Retinal pigment epithelial cell (primary cell): ENCODE data around the gene RFTN1.

Experiments
- DNase-seq: peaks from one replicate; pipeline ENCODE4 v3.0.0-alpha.2; 2010; ENCODE audit warnings: low read depth
- H3K4me3 ChIP-seq: 2 replicates; pipeline ENCODE4 v1.5.1; 2011; ENCODE audit warnings: mild to moderate bottlenecking, low read length, control low read depth, moderate library complexity
- TF ChIP-seq, protein P1 (sequence below): conservative IDR thresholded peaks from 2 replicates; pipeline ENCODE4 v1.5.1; 2011; ENCODE audit warnings: low read depth, low read length, control low read depth, inconsistent platforms

RFTN1 gene

DNA sequence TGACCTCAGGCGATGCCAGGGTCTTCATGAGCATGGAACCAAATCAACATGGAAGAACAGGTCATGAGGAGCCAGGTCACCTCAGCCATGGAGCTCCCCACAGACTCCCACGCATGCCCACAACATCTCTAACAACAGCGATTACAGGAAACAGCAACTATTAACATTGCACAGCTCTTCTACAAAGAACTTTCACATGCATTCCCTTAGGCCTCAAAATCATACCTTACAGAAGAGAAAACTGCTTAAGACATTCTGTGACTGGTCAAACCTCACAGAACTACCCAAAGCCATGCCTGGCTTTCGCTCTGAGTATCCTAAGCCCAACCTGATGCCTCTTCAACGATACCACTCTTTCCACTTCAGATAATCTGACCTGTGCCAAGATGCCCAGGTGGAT, 130.7 kb downstream of the RFTN1 start:
- TF ChIP-seq, protein P1, sequence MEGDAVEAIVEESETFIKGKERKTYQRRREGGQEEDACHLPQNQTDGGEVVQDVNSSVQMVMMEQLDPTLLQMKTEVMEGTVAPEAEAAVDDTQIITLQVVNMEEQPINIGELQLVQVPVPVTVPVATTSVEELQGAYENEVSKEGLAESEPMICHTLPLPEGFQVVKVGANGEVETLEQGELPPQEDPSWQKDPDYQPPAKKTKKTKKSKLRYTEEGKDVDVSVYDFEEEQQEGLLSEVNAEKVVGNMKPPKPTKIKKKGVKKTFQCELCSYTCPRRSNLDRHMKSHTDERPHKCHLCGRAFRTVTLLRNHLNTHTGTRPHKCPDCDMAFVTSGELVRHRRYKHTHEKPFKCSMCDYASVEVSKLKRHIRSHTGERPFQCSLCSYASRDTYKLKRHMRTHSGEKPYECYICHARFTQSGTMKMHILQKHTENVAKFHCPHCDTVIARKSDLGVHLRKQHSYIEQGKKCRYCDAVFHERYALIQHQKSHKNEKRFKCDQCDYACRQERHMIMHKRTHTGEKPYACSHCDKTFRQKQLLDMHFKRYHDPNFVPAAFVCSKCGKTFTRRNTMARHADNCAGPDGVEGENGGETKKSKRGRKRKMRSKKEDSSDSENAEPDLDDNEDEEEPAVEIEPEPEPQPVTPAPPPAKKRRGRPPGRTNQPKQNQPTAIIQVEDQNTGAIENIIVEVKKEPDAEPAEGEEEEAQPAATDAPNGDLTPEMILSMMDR, result no peak

DNA sequence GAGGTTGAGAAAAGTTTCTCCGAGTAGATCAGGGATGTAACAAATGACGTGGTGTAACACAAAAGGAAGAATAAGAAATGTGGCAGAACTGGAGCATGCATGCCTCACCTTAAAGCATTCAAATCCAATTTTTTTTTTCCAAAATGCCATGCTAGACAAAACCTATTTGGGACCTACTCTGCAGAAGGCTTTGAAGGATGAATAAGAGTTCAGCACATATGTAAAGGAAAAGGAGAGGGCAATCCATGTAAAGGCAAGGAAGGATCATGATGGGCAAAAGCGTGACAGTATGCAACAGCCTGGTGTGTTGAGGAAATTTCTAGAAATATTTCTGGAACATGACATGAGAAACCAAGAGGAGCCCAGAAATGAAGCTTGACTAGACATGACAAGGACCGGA, 132.1 kb downstream of the RFTN1 start:
- TF ChIP-seq, protein P1, result no peak
- no peak for DNase-seq
- H3K4me3 ChIP-seq, result no peak overlapping the region

More for the DNA sequence above, 130.7 kb downstream of the RFTN1 start:
- DNase-seq, result no peak
- H3K4me3 ChIP-seq, result no peak overlapping the region

- TF ChIP-seq, protein P1, result no peak
- H3K4me3 ChIP-seq, result no peak overlapping the region
- DNase-seq, result no peak
These were observed 133.1 kb downstream of the RFTN1 start for GRCh38 chr3:16380421-16380820.

DNA sequence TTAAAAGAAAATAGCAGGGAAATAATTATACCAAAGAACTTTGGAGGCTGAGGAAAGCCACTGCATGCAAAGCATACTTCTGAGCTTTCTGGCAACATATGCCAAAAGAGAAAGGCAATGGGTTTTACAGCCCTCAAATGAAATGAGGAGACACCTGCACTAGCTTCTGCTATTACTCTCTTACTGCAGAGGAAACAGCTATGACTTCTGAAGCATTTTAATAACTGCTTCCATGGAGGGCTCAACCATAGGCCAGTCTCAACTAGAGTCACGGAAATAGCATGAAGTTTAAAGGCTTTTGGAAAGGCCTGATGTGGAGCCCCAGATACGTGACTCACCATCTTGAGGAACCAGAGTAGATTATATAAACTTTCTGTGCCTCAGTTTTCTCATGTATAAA, 133.7 kb downstream of the RFTN1 start:
- H3K4me3 ChIP-seq, result no peak overlapping the region
- TF ChIP-seq, protein P1, result no peak
- DNase-seq, result no peak

DNA sequence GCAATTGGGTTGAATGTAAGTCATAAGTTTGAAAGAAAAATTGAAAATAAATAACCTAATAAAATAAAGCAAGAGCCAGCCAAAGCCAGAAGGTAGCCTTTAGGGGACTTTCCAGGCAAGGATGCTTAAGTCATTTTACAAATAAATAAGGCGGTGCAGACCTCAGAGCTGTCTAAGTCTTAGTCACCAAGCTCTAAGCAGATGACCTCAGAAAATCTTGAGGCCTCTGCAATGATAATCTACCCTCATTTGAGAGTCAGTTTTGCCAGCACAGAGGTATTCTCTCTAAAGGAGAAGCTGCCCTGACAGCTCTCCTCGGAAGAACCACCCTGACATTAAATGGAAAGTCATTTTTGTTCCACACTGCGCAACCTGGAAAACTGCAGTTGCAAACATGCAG, 134.6 kb downstream of the RFTN1 start:
- no peak for DNase-seq
- TF ChIP-seq, protein P1, result no peak
- H3K4me3 ChIP-seq, result no peak overlapping the region

- TF ChIP-seq, protein P1, result no peak
- no peak overlapping the region for H3K4me3 ChIP-seq
These were observed 135.1 kb downstream of the RFTN1 start for GRCh38 chr3:16378415-16378814.

DNA sequence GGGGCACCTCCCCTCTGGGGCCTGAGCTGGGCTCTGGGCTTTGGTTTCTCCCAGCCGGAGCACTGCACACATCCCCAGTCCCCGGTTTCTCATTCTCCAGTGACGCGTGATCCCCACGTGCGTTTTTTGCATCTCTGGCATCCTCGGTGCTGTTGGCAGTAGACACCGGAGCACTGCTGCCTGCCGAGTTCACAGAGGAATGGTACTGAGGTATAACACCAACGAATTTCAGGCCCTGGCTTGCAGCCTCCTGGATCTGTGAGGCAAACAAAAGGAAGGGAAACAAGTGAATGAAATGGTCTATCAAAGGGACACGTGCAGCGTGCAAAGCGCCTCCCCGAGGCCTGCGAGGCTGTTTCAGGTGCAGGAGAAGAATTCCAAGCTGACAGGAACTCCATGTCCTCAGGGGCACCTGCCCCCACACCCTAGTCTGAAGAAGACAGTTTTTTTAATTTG, 135.6 kb downstream of the RFTN1 start:
- TF ChIP-seq, protein P1, result no peak
- no peak for DNase-seq
- no peak overlapping the region for H3K4me3 ChIP-seq

More at GRCh38 chr3:16378415-16378814, 135.1 kb downstream of the RFTN1 start:
- DNase-seq, result no peak
